Activated CD8-positive, alpha-beta memory T cell treated with anti-CD3 and anti-CD28 coated beads, Interleukin-2, amount 50 U/mL, for 1 hour (primary cell): ENCODE data around the gene TRIM64.
"Not testable (repeated sequence)": the region's sequence is repeated elsewhere in the genome, so short reads cannot be mapped to it uniquely, and the experiment has no call there.

Experiments used
- DNase-seq: peaks from one replicate; pipeline ENCODE4 v3.0.0-alpha.2; 2020; ENCODE audit errors: extremely low read depth

TRIM64 gene

GRCh38 chr11:89965737-89966136 lies at the start of gene TRIM64:
Gene TRIM64, plus strand, starts transcription at chr11:89966037. Its CDS starts 2,467 bp downstream, at chr11:89968504.
- DNase-seq: not testable (repeated sequence)

GRCh38 chr11:89922195-89922660 lies 43.6 kb upstream of the TRIM64 start, which contains the start of gene TRIM49D1:
Gene TRIM49D1, minus strand, starts transcription at chr11:89922245. Its CDS starts 4,535 bp downstream, at chr11:89917710.
- no peak for DNase-seq

GRCh38 chr11:89923764-89924163 lies 42.1 kb upstream of the TRIM64 start, which contains the start of gene TRIM49D2:
Gene TRIM49D2, plus strand, starts transcription at chr11:89924064. Its CDS starts 2,698 bp downstream, at chr11:89926762.
- DNase-seq: not testable (repeated sequence)

GRCh38 chr11:89960833-89961232 lies 5.0 kb upstream of the TRIM64 start:
- not testable (repeated sequence) for DNase-seq
